Panc1 (cell line): ENCODE data around the gene RALA. TPM values are rescaled to one million over a fixed set of nuclear protein-coding genes. Genes with fewer than 3 reads are reported as not detected.
"Not testable (repeated sequence)": the region's sequence is repeated elsewhere in the genome, so short reads cannot be mapped to it uniquely, and the experiment has no call there.

Experiments
- ATAC-seq: fragments of 200-7000 bp; cut with Tn5 transposase; 2 replicates; pipeline ENCODE4 v1.9.1; 2020; ENCODE audit warnings: mild to moderate bottlenecking, moderate library complexity
- BruUV-seq: library from RNA; stranded (reverse); fragments of 400-500 nt; replicated peaks from 2 replicates; lab custom pipeline; 2021; lab: Mats Ljungman, UMichigan
- CTCF ChIA-PET: fragments of 300-600 bp; sonication (Branson Sonifier 250); formaldehyde crosslinking; loops from one replicate; lab custom pipeline; 2022; ENCODE audit warnings: antibody characterized with exemption; lab: Charles Lee
- POLR2A ChIA-PET: fragments of 300-600 bp; sonication (Branson Sonifier 250); formaldehyde crosslinking; loops from one replicate; lab custom pipeline; 2022; ENCODE audit warnings: antibody characterized with exemption; lab: Charles Lee
- DNase-seq: peaks from one replicate; pipeline ENCODE4 v3.0.0-alpha.2; 2010; ENCODE audit warnings: low read depth, low spot score
- H3K27ac ChIP-seq: 2 replicates; pipeline ENCODE4 v1.5.1; 2011; ENCODE audit warnings: mild to moderate bottlenecking, low read length, inconsistent platforms
- H3K27me3 ChIP-seq: fragments of 200-500 bp; sonication (Bioruptor generic); 2 replicates; pipeline ENCODE4 v1.6.0; 2014; ENCODE audit warnings: low read length, inconsistent platforms; ENCODE audit not compliant: control insufficient read depth, insufficient read depth
- H3K36me3 ChIP-seq: fragments of 200-500 bp; sonication (Bioruptor generic); 2 replicates; pipeline ENCODE4 v1.5.1; 2014; ENCODE audit warnings: inconsistent platforms, mild to moderate bottlenecking, low read length, moderate library complexity; ENCODE audit not compliant: control insufficient read depth, insufficient read depth
- H3K4me1 ChIP-seq: 2 replicates; pipeline ENCODE4 v1.5.1; 2011; ENCODE audit warnings: inconsistent platforms, mild to moderate bottlenecking, low read length, moderate library complexity; ENCODE audit not compliant: control insufficient read depth, insufficient read depth
- H3K4me3 ChIP-seq, 2 experiments: 2 replicates each; pipeline ENCODE4 v1.5.1; 2011 to 2012; ENCODE audit warnings: low read depth in 2 of 2, low read length in 2 of 2, mild to moderate bottlenecking in 2 of 2, inconsistent platforms in 1 of 2, moderate library complexity in 1 of 2
- H3K9me3 ChIP-seq: fragments of 200-500 bp; sonication (Bioruptor generic); 2 replicates; pipeline ENCODE4 v1.5.1; 2014; ENCODE audit warnings: low read depth, mild to moderate bottlenecking, inconsistent platforms, low read length, moderate library complexity; ENCODE audit not compliant: control insufficient read depth, insufficient read depth
- POLR2AphosphoS5 ChIP-seq: IDR thresholded peaks from 2 replicates; pipeline ENCODE4 v1.6.1; 2012; ENCODE audit warnings: mild to moderate bottlenecking, low read depth, low read length, moderate library complexity
- SIN3A ChIP-seq: IDR thresholded peaks from 2 replicates; pipeline ENCODE4 v1.6.1; 2012; ENCODE audit warnings: low read depth, mild to moderate bottlenecking, low read length, moderate library complexity, borderline replicate concordance; ENCODE audit not compliant: insufficient read depth
- TCF7L2 ChIP-seq: IDR thresholded peaks from 2 replicates; pipeline ENCODE4 v1.6.1; 2011; ENCODE audit warnings: mild to moderate bottlenecking, low read depth, low read length, inconsistent platforms
- in situ Hi-C: cut with HindIII; loops from 2 replicates; pipeline ENCODE4 v1.10.0; 2016; ENCODE audit warnings: low sequenced_read_pairs, low pct_unique_long_range_greater_than_20kb
- intact Hi-C: fragments of 100-400 bp; cut with micrococcal nuclease; formaldehyde crosslinking; loops from one replicate; pipeline ENCODE4 v1.10.0; 2022; ENCODE audit not compliant: unreplicated experiment
- total RNA-seq: library from RNA; stranded (reverse); gene quantifications from one replicate; pipeline ENCODE4 v1.2.1, GENCODE V29; 2021; ENCODE audit not compliant: unreplicated experiment
- TF ChIP-seq, protein P1 (sequence below): fragments of 450-650 bp; IDR thresholded peaks from 2 replicates; pipeline ENCODE4 v1.5.1; 2017; ENCODE audit warnings: mild to moderate bottlenecking
- TF ChIP-seq, protein P2 (sequence below), 2 experiments: IDR thresholded peaks; 2 replicates each; pipeline ENCODE4 v1.6.1; 2011 to 2012; ENCODE audit warnings: low read depth in 2 of 2, control low read depth in 1 of 2, low read length in 1 of 2, mild to moderate bottlenecking in 1 of 2, moderate library complexity in 1 of 2; ENCODE audit not compliant: insufficient read depth in 1 of 2

Gene RALA
- total RNA-seq, 1 experiment from 2014 or later, result 34.3 TPM

GRCh38 chr7:39749717-39750116 is 126.3 kb downstream of the RALA start:
- intact Hi-C loops (no loop called here), in situ Hi-C loops (no loop called here)
- ATAC-seq (no peak), DNase-seq (no peak)
- POLR2A ChIA-PET, result no interaction called here
- Histone ChIP-seq H3K27ac (no peak overlapping the region), H3K27me3 (no peaks in the 10 kb centered on the region), H3K4me3 (no peak overlapping the region), H3K36me3 (no peaks in the 10 kb centered on the region), H3K9me3 (no peaks in the 10 kb centered on the region), H3K4me1 (no peaks in the 10 kb centered on the region)
- BruUV-seq, result no TSS peak
- CTCF ChIA-PET, result interaction anchor here (0.8 to 1.2 kb wide), 2 partner anchors 169 to 170 kb away, joined by 4 to 5 read pairs; no protein-coding TSS in a partner anchor
- TF ChIP-seq, protein P1, sequence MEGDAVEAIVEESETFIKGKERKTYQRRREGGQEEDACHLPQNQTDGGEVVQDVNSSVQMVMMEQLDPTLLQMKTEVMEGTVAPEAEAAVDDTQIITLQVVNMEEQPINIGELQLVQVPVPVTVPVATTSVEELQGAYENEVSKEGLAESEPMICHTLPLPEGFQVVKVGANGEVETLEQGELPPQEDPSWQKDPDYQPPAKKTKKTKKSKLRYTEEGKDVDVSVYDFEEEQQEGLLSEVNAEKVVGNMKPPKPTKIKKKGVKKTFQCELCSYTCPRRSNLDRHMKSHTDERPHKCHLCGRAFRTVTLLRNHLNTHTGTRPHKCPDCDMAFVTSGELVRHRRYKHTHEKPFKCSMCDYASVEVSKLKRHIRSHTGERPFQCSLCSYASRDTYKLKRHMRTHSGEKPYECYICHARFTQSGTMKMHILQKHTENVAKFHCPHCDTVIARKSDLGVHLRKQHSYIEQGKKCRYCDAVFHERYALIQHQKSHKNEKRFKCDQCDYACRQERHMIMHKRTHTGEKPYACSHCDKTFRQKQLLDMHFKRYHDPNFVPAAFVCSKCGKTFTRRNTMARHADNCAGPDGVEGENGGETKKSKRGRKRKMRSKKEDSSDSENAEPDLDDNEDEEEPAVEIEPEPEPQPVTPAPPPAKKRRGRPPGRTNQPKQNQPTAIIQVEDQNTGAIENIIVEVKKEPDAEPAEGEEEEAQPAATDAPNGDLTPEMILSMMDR, result no peak
- TF ChIP-seq SIN3A (no peak), TCF7L2 (no peak), POLR2AphosphoS5 (no peak)
- TF ChIP-seq, protein P2, sequence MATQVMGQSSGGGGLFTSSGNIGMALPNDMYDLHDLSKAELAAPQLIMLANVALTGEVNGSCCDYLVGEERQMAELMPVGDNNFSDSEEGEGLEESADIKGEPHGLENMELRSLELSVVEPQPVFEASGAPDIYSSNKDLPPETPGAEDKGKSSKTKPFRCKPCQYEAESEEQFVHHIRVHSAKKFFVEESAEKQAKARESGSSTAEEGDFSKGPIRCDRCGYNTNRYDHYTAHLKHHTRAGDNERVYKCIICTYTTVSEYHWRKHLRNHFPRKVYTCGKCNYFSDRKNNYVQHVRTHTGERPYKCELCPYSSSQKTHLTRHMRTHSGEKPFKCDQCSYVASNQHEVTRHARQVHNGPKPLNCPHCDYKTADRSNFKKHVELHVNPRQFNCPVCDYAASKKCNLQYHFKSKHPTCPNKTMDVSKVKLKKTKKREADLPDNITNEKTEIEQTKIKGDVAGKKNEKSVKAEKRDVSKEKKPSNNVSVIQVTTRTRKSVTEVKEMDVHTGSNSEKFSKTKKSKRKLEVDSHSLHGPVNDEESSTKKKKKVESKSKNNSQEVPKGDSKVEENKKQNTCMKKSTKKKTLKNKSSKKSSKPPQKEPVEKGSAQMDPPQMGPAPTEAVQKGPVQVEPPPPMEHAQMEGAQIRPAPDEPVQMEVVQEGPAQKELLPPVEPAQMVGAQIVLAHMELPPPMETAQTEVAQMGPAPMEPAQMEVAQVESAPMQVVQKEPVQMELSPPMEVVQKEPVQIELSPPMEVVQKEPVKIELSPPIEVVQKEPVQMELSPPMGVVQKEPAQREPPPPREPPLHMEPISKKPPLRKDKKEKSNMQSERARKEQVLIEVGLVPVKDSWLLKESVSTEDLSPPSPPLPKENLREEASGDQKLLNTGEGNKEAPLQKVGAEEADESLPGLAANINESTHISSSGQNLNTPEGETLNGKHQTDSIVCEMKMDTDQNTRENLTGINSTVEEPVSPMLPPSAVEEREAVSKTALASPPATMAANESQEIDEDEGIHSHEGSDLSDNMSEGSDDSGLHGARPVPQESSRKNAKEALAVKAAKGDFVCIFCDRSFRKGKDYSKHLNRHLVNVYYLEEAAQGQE (IDR thresholded peaks at IDR 0.05; ENCODE audit: insufficient read depth in 1 of 2, low read depth in 2 of 2, low read length in 1 of 2), result no peak

GRCh38 chr7:39750253-39751077 is 127.1 kb downstream of the RALA start:
- no TSS peak for BruUV-seq
- Histone ChIP-seq H3K27ac (no peak overlapping the region), H3K4me3 (no peak overlapping the region), H3K9me3 (no peaks in the 10 kb centered on the region), H3K36me3 (no peaks in the 10 kb centered on the region), H3K4me1 (no peaks in the 10 kb centered on the region), H3K27me3 (no peaks in the 10 kb centered on the region)
- DNase-seq, result no peak
- CTCF ChIA-PET, result interaction anchor here (0.8 to 1.2 kb wide), 2 partner anchors 170 to 171 kb away, joined by 4 to 5 read pairs; no protein-coding TSS in a partner anchor
- TF ChIP-seq POLR2AphosphoS5 (no peak), SIN3A (no peak), TCF7L2 (no peak)
- TF ChIP-seq, protein P1, result no peak
- TF ChIP-seq, protein P2 (IDR thresholded peaks at IDR 0.05; ENCODE audit: insufficient read depth in 1 of 2, low read depth in 2 of 2, low read length in 1 of 2), result no peak
- ATAC-seq, result no peak
- POLR2A ChIA-PET, result interaction anchor here (0.7 kb wide), 1 partner anchor 13 kb away, joined by 3 read pairs; no protein-coding TSS in a partner anchor
- intact Hi-C loops, result no loop called here
- in situ Hi-C loops, result no loop called here

GRCh38 chr7:39753237-39753636 is 129.9 kb downstream of the RALA start:
- H3K27me3 ChIP-seq, H3K9me3 ChIP-seq, CTCF ChIA-PET, H3K4me3 ChIP-seq, in situ Hi-C loops, ATAC-seq, H3K36me3 ChIP-seq, DNase-seq, H3K4me1 ChIP-seq, intact Hi-C loops, POLR2A ChIA-PET, BruUV-seq, H3K27ac ChIP-seq: not testable (repeated sequence)
